ENCODE data around the gene FNIP1.
"Not testable (repeated sequence)": the region's sequence is repeated elsewhere in the genome, so short reads cannot be mapped to it uniquely, and the experiment has no call there.

Gene FNIP1

GRCh38 chr5:131749723-131750470, 46.9 kb downstream of the FNIP1 start:
- no peak for DNase-seq (ENCODE audit: low read depth in 2 of 2)

GRCh38 chr5:131749138-131749537, 47.7 kb downstream of the FNIP1 start:
- no peak for DNase-seq (ENCODE audit: low read depth in 2 of 2)

GRCh38 chr5:131747180-131748105, 49.4 kb downstream of the FNIP1 start:
- DNase-seq (ENCODE audit: low read depth in 2 of 2), result no peak

GRCh38 chr5:131746423-131746822, 50.4 kb downstream of the FNIP1 start:
- no peak for DNase-seq (ENCODE audit: low read depth in 2 of 2)

GRCh38 chr5:131745703-131746102, 51.1 kb downstream of the FNIP1 start:
- no peak for DNase-seq (ENCODE audit: low read depth in 2 of 2)

GRCh38 chr5:131745155-131745554, 51.7 kb downstream of the FNIP1 start:
- no peak for DNase-seq (ENCODE audit: low read depth in 2 of 2)

- no peak for DNase-seq (ENCODE audit: low read depth in 2 of 2)
Observed at GRCh38 chr5:131740477-131740876, 56.3 kb downstream of the FNIP1 start.

- no peak for DNase-seq (ENCODE audit: low read depth in 2 of 2)
Observed at GRCh38 chr5:131735393-131735792, 61.4 kb downstream of the FNIP1 start.

- not testable (repeated sequence) for DNase-seq (ENCODE audit: low read depth in 2 of 2)
Observed at GRCh38 chr5:131734939-131735338, 61.9 kb downstream of the FNIP1 start.

- DNase-seq (ENCODE audit: low read depth in 2 of 2), result not testable (repeated sequence)
Observed at GRCh38 chr5:131729292-131729691, 67.5 kb downstream of the FNIP1 start.

GRCh38 chr5:131724089-131724488, 72.7 kb downstream of the FNIP1 start:
- DNase-seq (ENCODE audit: low read depth in 2 of 2), result not testable (repeated sequence)

- no peak for DNase-seq (ENCODE audit: low read depth in 2 of 2)
Observed at GRCh38 chr5:131720714-131721113, 76.1 kb downstream of the FNIP1 start.

GRCh38 chr5:131719564-131719963, 77.3 kb downstream of the FNIP1 start:
- no peak for DNase-seq (ENCODE audit: low read depth in 2 of 2)

GRCh38 chr5:131718487-131719014, 78.3 kb downstream of the FNIP1 start:
- DNase-seq (ENCODE audit: low read depth in 2 of 2), result no peak

GRCh38 chr5:131717164-131717563, 79.7 kb downstream of the FNIP1 start:
- DNase-seq (ENCODE audit: low read depth in 2 of 2), result not testable (repeated sequence)

GRCh38 chr5:131716650-131717049, 80.2 kb downstream of the FNIP1 start:
- no peak for DNase-seq (ENCODE audit: low read depth in 2 of 2)

GRCh38 chr5:131710391-131710790, 86.4 kb downstream of the FNIP1 start:
- no peak for DNase-seq (ENCODE audit: low read depth in 2 of 2)

- DNase-seq (ENCODE audit: low read depth in 2 of 2), result no peak
Observed at GRCh38 chr5:131709043-131709442, 87.8 kb downstream of the FNIP1 start.

- no peak for DNase-seq (ENCODE audit: low read depth in 2 of 2)
Observed at GRCh38 chr5:131706281-131706680, 90.5 kb downstream of the FNIP1 start.

- DNase-seq (ENCODE audit: low read depth in 2 of 2), result no peak
Observed at GRCh38 chr5:131694926-131695325, 101.9 kb downstream of the FNIP1 start.

- DNase-seq (ENCODE audit: low read depth in 2 of 2), result no peak
Observed at GRCh38 chr5:131693894-131694293, 102.9 kb downstream of the FNIP1 start.

GRCh38 chr5:131685516-131686171, 111.2 kb downstream of the FNIP1 start:
- DNase-seq (ENCODE audit: low read depth in 2 of 2), result no peak

Data from stimulated activated CD4-positive, alpha-beta T cell treated with anti-CD3 and anti-CD28 coated beads, Interleukin-15, amount 100 ng/mL, for 48 hours (primary cell).